Ovary (tissue), 3 donors: Measurements from ENCODE around the gene CHRNE.

ENCODE experiments used
- EP300 ChIP-seq: sonication (generic); formaldehyde crosslinking; IDR thresholded peaks from one replicate; pipeline ENCODE4 v1.6.1; 2017; ENCODE audit warnings: antibody characterized with exemption
- POLR2A ChIP-seq: fragments of 450-650 bp; IDR thresholded peaks from one replicate; pipeline ENCODE4 v1.6.1; 2017; ENCODE audit warnings: antibody characterized with exemption, mild to moderate bottlenecking, moderate library complexity
- TF ChIP-seq, protein P1 (sequence below), 3 donors: fragments of 450-650 bp in 2 of 3; fragments of 200-600 bp in 1 of 3; IDR thresholded peaks; one replicate each; pipeline versions ENCODE4 v1.5.1 to v1.8.0; 2016 to 2022; ENCODE audit warnings: antibody characterized with exemption in 3 of 3, mild to moderate bottlenecking in 1 of 3
- donor health status: DM: no; HTN: no; CAD: no.

DNA sequence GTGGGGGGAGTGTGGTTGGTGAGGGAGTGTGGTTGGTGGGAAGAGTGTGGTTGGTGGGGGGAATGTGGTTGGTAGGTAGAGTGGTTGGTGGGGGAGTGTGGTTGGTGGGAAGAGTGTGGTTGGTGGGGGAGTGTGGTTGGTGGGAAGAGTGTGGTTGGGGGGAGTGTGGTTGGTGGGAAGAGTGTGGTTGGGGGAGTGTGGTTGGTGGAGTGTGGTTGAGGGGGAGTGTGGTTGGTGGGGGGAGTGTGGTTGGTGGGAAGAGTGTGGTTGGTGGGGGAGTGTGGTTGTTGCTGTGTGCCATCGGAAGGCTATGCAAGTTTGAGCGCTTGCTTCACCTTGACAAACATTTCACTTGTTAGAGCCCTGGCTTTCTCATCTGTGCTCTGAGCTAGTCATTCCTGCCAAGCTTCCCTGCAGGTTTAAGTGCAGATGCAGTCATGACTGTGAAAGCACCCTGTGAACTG lies 49.7 kb downstream of the CHRNE start:
- TF ChIP-seq EP300 (no peak), POLR2A (no peak)
- TF ChIP-seq, protein P1, sequence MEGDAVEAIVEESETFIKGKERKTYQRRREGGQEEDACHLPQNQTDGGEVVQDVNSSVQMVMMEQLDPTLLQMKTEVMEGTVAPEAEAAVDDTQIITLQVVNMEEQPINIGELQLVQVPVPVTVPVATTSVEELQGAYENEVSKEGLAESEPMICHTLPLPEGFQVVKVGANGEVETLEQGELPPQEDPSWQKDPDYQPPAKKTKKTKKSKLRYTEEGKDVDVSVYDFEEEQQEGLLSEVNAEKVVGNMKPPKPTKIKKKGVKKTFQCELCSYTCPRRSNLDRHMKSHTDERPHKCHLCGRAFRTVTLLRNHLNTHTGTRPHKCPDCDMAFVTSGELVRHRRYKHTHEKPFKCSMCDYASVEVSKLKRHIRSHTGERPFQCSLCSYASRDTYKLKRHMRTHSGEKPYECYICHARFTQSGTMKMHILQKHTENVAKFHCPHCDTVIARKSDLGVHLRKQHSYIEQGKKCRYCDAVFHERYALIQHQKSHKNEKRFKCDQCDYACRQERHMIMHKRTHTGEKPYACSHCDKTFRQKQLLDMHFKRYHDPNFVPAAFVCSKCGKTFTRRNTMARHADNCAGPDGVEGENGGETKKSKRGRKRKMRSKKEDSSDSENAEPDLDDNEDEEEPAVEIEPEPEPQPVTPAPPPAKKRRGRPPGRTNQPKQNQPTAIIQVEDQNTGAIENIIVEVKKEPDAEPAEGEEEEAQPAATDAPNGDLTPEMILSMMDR (IDR thresholded peaks at IDR 0.05): no peak
